Measurements from ENCODE around the gene DMD.
A peak's percentile ranks its signal among the peaks of the same experiment; 100 is the strongest.
"Not testable (repeated sequence)": the region's sequence is repeated elsewhere in the genome, so short reads cannot be mapped to it uniquely, and the experiment has no call there.

The DMD gene

GRCh38 chrX:32533848-32534247, 677.5 kb downstream of the DMD start:
- no peak for TF ChIP-seq CTCF (conservative IDR thresholded peaks at IDR 0.05; ENCODE audit: control insufficient read depth, insufficient read depth, low read depth, low read length)
- no peak overlapping the region for H3K4me3 ChIP-seq (ENCODE audit: control insufficient read depth, low read depth, low read length)
- DNase-seq (ENCODE audit: low read depth): no peak

GRCh38 chrX:32532262-32532661, 679.1 kb downstream of the DMD start:
- DNase-seq (ENCODE audit: low read depth): no peak
- no peak for TF ChIP-seq CTCF (conservative IDR thresholded peaks at IDR 0.05; ENCODE audit: control insufficient read depth, insufficient read depth, low read depth, low read length)
- no peak overlapping the region for H3K4me3 ChIP-seq (ENCODE audit: control insufficient read depth, low read depth, low read length)

- H3K4me3 ChIP-seq (ENCODE audit: control insufficient read depth, low read depth, low read length): no peak overlapping the region
- TF ChIP-seq CTCF (conservative IDR thresholded peaks at IDR 0.05; ENCODE audit: control insufficient read depth, insufficient read depth, low read depth, low read length): peak; percentile 59
- DNase-seq (ENCODE audit: low read depth): peak; percentile 53
Measured at GRCh38 chrX:32530802-32531403, 680.4 kb downstream of the DMD start.

GRCh38 chrX:32528451-32528850, 682.9 kb downstream of the DMD start:
- not testable (repeated sequence) for DNase-seq (ENCODE audit: low read depth); H3K4me3 ChIP-seq (ENCODE audit: control insufficient read depth, low read depth, low read length)

GRCh38 chrX:32525234-32525633, 686.1 kb downstream of the DMD start:
- H3K4me3 ChIP-seq (ENCODE audit: control insufficient read depth, low read depth, low read length): no peak overlapping the region
- TF ChIP-seq CTCF (conservative IDR thresholded peaks at IDR 0.05; ENCODE audit: control insufficient read depth, insufficient read depth, low read depth, low read length): no peak
- no peak for DNase-seq (ENCODE audit: low read depth)

GRCh38 chrX:32524385-32524784, 687.0 kb downstream of the DMD start:
- no peak for DNase-seq (ENCODE audit: low read depth)
- no peak overlapping the region for H3K4me3 ChIP-seq (ENCODE audit: control insufficient read depth, low read depth, low read length)
- no peak for TF ChIP-seq CTCF (conservative IDR thresholded peaks at IDR 0.05; ENCODE audit: control insufficient read depth, insufficient read depth, low read depth, low read length)

GRCh38 chrX:32520789-32521188, 690.6 kb downstream of the DMD start:
- TF ChIP-seq CTCF (conservative IDR thresholded peaks at IDR 0.05; ENCODE audit: control insufficient read depth, insufficient read depth, low read depth, low read length): no peak
- DNase-seq (ENCODE audit: low read depth): no peak
- no peak overlapping the region for H3K4me3 ChIP-seq (ENCODE audit: control insufficient read depth, low read depth, low read length)

Data from fibroblast of mammary gland (primary cell).